Measurements from ENCODE around the gene SLC35F1. TPM values are rescaled to one million over a fixed set of nuclear protein-coding genes. Genes with fewer than 3 reads are reported as not detected.
"Not testable (repeated sequence)": the region's sequence is repeated elsewhere in the genome, so short reads cannot be mapped to it uniquely, and the experiment has no call there.

The SLC35F1 gene
- 38.4 TPM for polyA plus RNA-seq (2013, experiment 1 of 4)
- polyA plus RNA-seq (2013, experiment 2 of 4): 31.5 TPM
- 28.1 TPM for polyA plus RNA-seq (2013, experiment 3 of 4)
- polyA plus RNA-seq (2013, experiment 4 of 4): 27.6 TPM

- H3K36me3 ChIP-seq (ENCODE audit: control insufficient read depth, insufficient read depth, low read length): no peaks in the 10 kb centered on the region
- H3K4me3 ChIP-seq (ENCODE audit: insufficient read depth, low read depth, low read length): peak within 1 kb of the TSS; percentile 86
- H3K9me3 ChIP-seq (ENCODE audit: control insufficient read depth, low read length): no peaks in the 10 kb centered on the region
- peak within 1 kb of the TSS; percentile 65 for H3K27ac ChIP-seq (ENCODE audit: insufficient read depth, low read depth, low read length, poor library complexity, severe bottlenecking)
- WGBS, 2 experiments: 0% methylated on average over 82 of the region's 82 CpGs
- H3K27me3 ChIP-seq (ENCODE audit: control insufficient read depth, insufficient read depth, low read length, poor library complexity, severe bottlenecking): no peaks in the 10 kb centered on the region
- H3K4me1 ChIP-seq (ENCODE audit: control insufficient read depth, insufficient read depth, low read length): no peaks in the 10 kb centered on the region
Measured at GRCh38 chr6:117906958-117907600, at the start of gene SLC35F1. SLC35F1 (plus strand) TSS chr6:117907264.

DNA sequence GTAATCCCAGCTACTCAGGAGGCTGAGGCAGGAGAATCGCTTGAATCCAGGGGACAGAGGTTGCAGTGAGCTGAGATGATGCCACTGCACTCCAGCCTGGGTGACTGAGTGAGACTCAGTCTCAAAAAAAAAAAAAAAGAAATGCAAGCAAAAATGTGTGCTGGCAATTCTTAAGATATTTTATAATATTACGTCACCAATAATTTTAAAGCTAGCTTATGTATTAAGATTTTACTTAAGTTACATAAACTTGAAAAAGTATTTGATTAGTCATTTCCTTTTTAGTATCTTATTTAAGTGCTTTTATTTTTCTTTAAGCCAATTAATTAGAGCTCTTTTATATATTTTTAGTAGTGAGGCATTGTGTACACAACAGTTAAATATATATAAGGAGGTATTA, 48.5 kb upstream of the SLC35F1 start:
- H3K9me3 ChIP-seq (ENCODE audit: control insufficient read depth, low read length); H3K27me3 ChIP-seq (ENCODE audit: control insufficient read depth, insufficient read depth, low read length, poor library complexity, severe bottlenecking); H3K4me1 ChIP-seq (ENCODE audit: control insufficient read depth, insufficient read depth, low read length); H3K27ac ChIP-seq (ENCODE audit: insufficient read depth, low read depth, low read length, poor library complexity, severe bottlenecking); H3K36me3 ChIP-seq (ENCODE audit: control insufficient read depth, insufficient read depth, low read length); H3K4me3 ChIP-seq (ENCODE audit: insufficient read depth, low read depth, low read length): not testable (repeated sequence)
- 88 to 91% methylated on average over 1 of the region's 2 CpGs for WGBS, 2 experiments

GRCh38 chr6:117861545-117861944, 45.5 kb upstream of the SLC35F1 start:
- Histone ChIP-seq H3K36me3 (ENCODE audit: control insufficient read depth, insufficient read depth, low read length) (no peaks in the 10 kb centered on the region), H3K27me3 (ENCODE audit: control insufficient read depth, insufficient read depth, low read length, poor library complexity, severe bottlenecking) (no peaks in the 10 kb centered on the region), H3K4me3 (ENCODE audit: insufficient read depth, low read depth, low read length) (no peak overlapping the region), H3K9me3 (ENCODE audit: control insufficient read depth, low read length) (no peaks in the 10 kb centered on the region), H3K4me1 (ENCODE audit: control insufficient read depth, insufficient read depth, low read length) (peaks cover 4% of the 10 kb centered on the region), H3K27ac (ENCODE audit: insufficient read depth, low read depth, low read length, poor library complexity, severe bottlenecking) (no peak overlapping the region)
- WGBS, 2 experiments: 86 to 92% methylated on average over 2 of the region's 3 CpGs

GRCh38 chr6:117866561-117866960, 40.5 kb upstream of the SLC35F1 start:
- Histone ChIP-seq H3K27me3 (ENCODE audit: control insufficient read depth, insufficient read depth, low read length, poor library complexity, severe bottlenecking) (no peaks in the 10 kb centered on the region), H3K9me3 (ENCODE audit: control insufficient read depth, low read length) (no peaks in the 10 kb centered on the region), H3K4me3 (ENCODE audit: insufficient read depth, low read depth, low read length) (no peak overlapping the region), H3K36me3 (ENCODE audit: control insufficient read depth, insufficient read depth, low read length) (no peaks in the 10 kb centered on the region), H3K27ac (ENCODE audit: insufficient read depth, low read depth, low read length, poor library complexity, severe bottlenecking) (no peak overlapping the region), H3K4me1 (ENCODE audit: control insufficient read depth, insufficient read depth, low read length) (no peaks in the 10 kb centered on the region)
- 86% methylated on average over 4 of the region's 4 CpGs for WGBS, 2 experiments

GRCh38 chr6:117870486-117871242, 36.4 kb upstream of the SLC35F1 start:
- Histone ChIP-seq H3K27ac (ENCODE audit: insufficient read depth, low read depth, low read length, poor library complexity, severe bottlenecking) (no peak overlapping the region), H3K27me3 (ENCODE audit: control insufficient read depth, insufficient read depth, low read length, poor library complexity, severe bottlenecking) (no peaks in the 10 kb centered on the region), H3K4me1 (ENCODE audit: control insufficient read depth, insufficient read depth, low read length) (no peaks in the 10 kb centered on the region), H3K9me3 (ENCODE audit: control insufficient read depth, low read length) (no peaks in the 10 kb centered on the region), H3K36me3 (ENCODE audit: control insufficient read depth, insufficient read depth, low read length) (no peaks in the 10 kb centered on the region), H3K4me3 (ENCODE audit: insufficient read depth, low read depth, low read length) (no peak overlapping the region)
- WGBS, 2 experiments: 91 to 96% methylated on average over 4 of the region's 4 CpGs

GRCh38 chr6:117880824-117881223, 26.2 kb upstream of the SLC35F1 start:
- Histone ChIP-seq H3K4me1 (ENCODE audit: control insufficient read depth, insufficient read depth, low read length) (no peaks in the 10 kb centered on the region), H3K4me3 (ENCODE audit: insufficient read depth, low read depth, low read length) (no peak overlapping the region), H3K36me3 (ENCODE audit: control insufficient read depth, insufficient read depth, low read length) (no peaks in the 10 kb centered on the region), H3K9me3 (ENCODE audit: control insufficient read depth, low read length) (no peaks in the 10 kb centered on the region), H3K27ac (ENCODE audit: insufficient read depth, low read depth, low read length, poor library complexity, severe bottlenecking) (no peak overlapping the region), H3K27me3 (ENCODE audit: control insufficient read depth, insufficient read depth, low read length, poor library complexity, severe bottlenecking) (no peaks in the 10 kb centered on the region)
- 86 to 93% methylated on average over 1 of the region's 1 CpG for WGBS, 2 experiments

GRCh38 chr6:117890172-117890571, 16.9 kb upstream of the SLC35F1 start:
- Histone ChIP-seq H3K4me1 (ENCODE audit: control insufficient read depth, insufficient read depth, low read length) (no peaks in the 10 kb centered on the region), H3K9me3 (ENCODE audit: control insufficient read depth, low read length) (no peaks in the 10 kb centered on the region), H3K36me3 (ENCODE audit: control insufficient read depth, insufficient read depth, low read length) (no peaks in the 10 kb centered on the region), H3K4me3 (ENCODE audit: insufficient read depth, low read depth, low read length) (no peak overlapping the region), H3K27ac (ENCODE audit: insufficient read depth, low read depth, low read length, poor library complexity, severe bottlenecking) (no peak overlapping the region), H3K27me3 (ENCODE audit: control insufficient read depth, insufficient read depth, low read length, poor library complexity, severe bottlenecking) (no peaks in the 10 kb centered on the region)

DNA sequence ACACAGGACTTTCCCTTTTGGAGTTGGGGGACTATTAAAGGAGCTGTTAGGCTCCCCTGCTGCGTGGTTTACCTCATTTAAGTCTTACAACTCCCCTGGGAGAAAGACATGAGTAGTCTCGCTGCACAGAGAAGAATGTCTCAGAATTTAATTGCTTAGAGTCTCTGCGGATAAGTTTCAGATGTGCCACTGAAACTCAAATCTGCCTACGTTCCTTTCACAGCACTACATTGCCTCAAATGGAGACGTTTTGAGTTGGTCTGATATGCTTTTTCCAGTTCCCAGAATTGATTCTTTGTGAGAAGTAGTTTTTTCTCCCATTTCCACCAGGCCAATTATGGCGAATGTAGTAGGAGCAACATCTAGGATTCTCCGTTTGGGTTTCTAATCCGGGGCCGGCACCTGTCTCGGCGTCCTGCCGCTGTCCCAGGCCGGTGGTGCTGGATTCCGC, 532 bp upstream of the SLC35F1 start:
- H3K9me3 ChIP-seq (ENCODE audit: control insufficient read depth, low read length): no peaks in the 10 kb centered on the region
- no peak overlapping the region for H3K27ac ChIP-seq (ENCODE audit: insufficient read depth, low read depth, low read length, poor library complexity, severe bottlenecking)
- 22 to 24% methylated on average over 14 of the region's 14 CpGs for WGBS, 2 experiments
- no peaks in the 10 kb centered on the region for H3K27me3 ChIP-seq (ENCODE audit: control insufficient read depth, insufficient read depth, low read length, poor library complexity, severe bottlenecking)
- no peaks in the 10 kb centered on the region for H3K36me3 ChIP-seq (ENCODE audit: control insufficient read depth, insufficient read depth, low read length)
- H3K4me3 ChIP-seq (ENCODE audit: insufficient read depth, low read depth, low read length): peak overlapping the region; percentile 86
- H3K4me1 ChIP-seq (ENCODE audit: control insufficient read depth, insufficient read depth, low read length): no peaks in the 10 kb centered on the region

- Histone ChIP-seq H3K27me3 (ENCODE audit: control insufficient read depth, insufficient read depth, low read length, poor library complexity, severe bottlenecking) (no peaks in the 10 kb centered on the region), H3K27ac (ENCODE audit: insufficient read depth, low read depth, low read length, poor library complexity, severe bottlenecking) (peak overlapping the region; percentile 60), H3K9me3 (ENCODE audit: control insufficient read depth, low read length) (no peaks in the 10 kb centered on the region), H3K36me3 (ENCODE audit: control insufficient read depth, insufficient read depth, low read length) (no peaks in the 10 kb centered on the region), H3K4me3 (ENCODE audit: insufficient read depth, low read depth, low read length) (peak overlapping the region; percentile 86), H3K4me1 (ENCODE audit: control insufficient read depth, insufficient read depth, low read length) (no peaks in the 10 kb centered on the region)
- 0% methylated on average over 81 of the region's 81 CpGs for WGBS, 2 experiments
Measured at GRCh38 chr6:117907601-117908245, 659 bp downstream of the SLC35F1 start.
